Astrocyte (in vitro differentiated cells and primary cell): ENCODE data around the gene MAP4K2. TPM values are rescaled to one million over a fixed set of nuclear protein-coding genes. Genes with fewer than 3 reads are reported as not detected.
"Not testable (repeated sequence)": the region's sequence is repeated elsewhere in the genome, so short reads cannot be mapped to it uniquely, and the experiment has no call there.

Source experiments
- DNase-seq: peaks from one replicate; pipeline ENCODE4 v3.0.0-alpha.2; 2010; ENCODE audit warnings: low read depth
- FAIRE-seq: peaks from 2 replicates; lab custom pipeline; 2011; peaks lifted over from hg19 to GRCh38; lab: Jason Lieb, UNC
- H2AFZ ChIP-seq: 2 replicates; pipeline ENCODE4 v1.6.0; 2012; ENCODE audit warnings: low read depth, low read length, inconsistent platforms
- H3K27ac ChIP-seq: 2 replicates; pipeline ENCODE4 v1.5.1; 2011; ENCODE audit warnings: low read depth, low read length, inconsistent platforms
- H3K27me3 ChIP-seq: 2 replicates; pipeline ENCODE4 v1.6.0; 2011; ENCODE audit warnings: low read length, inconsistent platforms; ENCODE audit not compliant: insufficient read depth
- H3K36me3 ChIP-seq: 2 replicates; pipeline ENCODE4 v1.5.1; 2011; ENCODE audit warnings: low read length, inconsistent platforms; ENCODE audit not compliant: insufficient read depth
- H3K4me1 ChIP-seq: 2 replicates; pipeline ENCODE4 v1.5.1; 2011; ENCODE audit warnings: low read length, inconsistent platforms; ENCODE audit not compliant: insufficient read depth
- H3K4me2 ChIP-seq: 2 replicates; pipeline ENCODE4 v1.6.0; 2012; ENCODE audit warnings: low read length, inconsistent platforms
- H3K4me3 ChIP-seq: 2 replicates; pipeline ENCODE4 v1.5.1; 2011; ENCODE audit warnings: low read depth, mild to moderate bottlenecking, low read length, inconsistent platforms; ENCODE audit not compliant: insufficient read depth
- H3K79me2 ChIP-seq: 2 replicates; pipeline ENCODE4 v1.6.0; 2012; ENCODE audit warnings: mild to moderate bottlenecking, low read length, inconsistent platforms; ENCODE audit not compliant: insufficient read depth
- H3K9ac ChIP-seq: 2 replicates; pipeline ENCODE4 v1.6.0; 2012; ENCODE audit warnings: mild to moderate bottlenecking, low read length, inconsistent platforms
- H3K9me3 ChIP-seq: 2 replicates; pipeline ENCODE4 v1.5.1; 2012; ENCODE audit warnings: low read depth, mild to moderate bottlenecking, low read length, inconsistent platforms; ENCODE audit not compliant: insufficient read depth
- H4K20me1 ChIP-seq: 2 replicates; pipeline ENCODE4 v1.6.0; 2012; ENCODE audit warnings: low read length, inconsistent platforms; ENCODE audit not compliant: insufficient read depth
- H3K27ac Mint-ChIP-seq: one replicate; pipeline ENCODE4 v1.8.0; 2021; ENCODE audit warnings: mild to moderate bottlenecking, mixed read lengths; ENCODE audit not compliant: unreplicated experiment
- H3K27me3 Mint-ChIP-seq: one replicate; pipeline ENCODE4 v1.8.0; 2021; ENCODE audit warnings: low read depth, mixed read lengths; ENCODE audit not compliant: unreplicated experiment
- H3K36me3 Mint-ChIP-seq: one replicate; pipeline ENCODE4 v1.8.0; 2021; ENCODE audit warnings: low read depth, mixed read lengths; ENCODE audit not compliant: unreplicated experiment
- H3K4me1 Mint-ChIP-seq: one replicate; pipeline ENCODE4 v1.8.0; 2021; ENCODE audit warnings: low read depth, mixed read lengths; ENCODE audit not compliant: unreplicated experiment
- H3K4me3 Mint-ChIP-seq: one replicate; pipeline ENCODE4 v1.8.0; 2021; ENCODE audit warnings: mild to moderate bottlenecking, moderate library complexity, mixed read lengths; ENCODE audit not compliant: unreplicated experiment
- H3K9me3 Mint-ChIP-seq: one replicate; pipeline ENCODE4 v1.8.0; 2021; ENCODE audit warnings: mild to moderate bottlenecking, mixed read lengths; ENCODE audit not compliant: unreplicated experiment
- EZH2 ChIP-seq: IDR thresholded peaks from 2 replicates; pipeline ENCODE4 v1.6.1; 2012; ENCODE audit warnings: mild to moderate bottlenecking, low read length, inconsistent platforms; ENCODE audit not compliant: insufficient read depth
- total RNA-seq: library from RNA; stranded (reverse); gene quantifications from 2 replicates; pipeline ENCODE4 v1.2.1, GENCODE V29; 2021
- TF ChIP-seq, protein P1 (sequence below): IDR thresholded peaks from 2 replicates; pipeline ENCODE4 v1.5.1; 2011; ENCODE audit warnings: low read depth, mild to moderate bottlenecking, inconsistent platforms, low read length, moderate library complexity; ENCODE audit not compliant: insufficient read depth

The MAP4K2 gene
- total RNA-seq, 1 donor from 2014 or later, result 11.2 TPM

- H3K27ac ChIP-seq, result no peak overlapping the region
- peaks cover 2% of the 10 kb centered on the region for H3K36me3 Mint-ChIP-seq
- TF ChIP-seq, protein P1, sequence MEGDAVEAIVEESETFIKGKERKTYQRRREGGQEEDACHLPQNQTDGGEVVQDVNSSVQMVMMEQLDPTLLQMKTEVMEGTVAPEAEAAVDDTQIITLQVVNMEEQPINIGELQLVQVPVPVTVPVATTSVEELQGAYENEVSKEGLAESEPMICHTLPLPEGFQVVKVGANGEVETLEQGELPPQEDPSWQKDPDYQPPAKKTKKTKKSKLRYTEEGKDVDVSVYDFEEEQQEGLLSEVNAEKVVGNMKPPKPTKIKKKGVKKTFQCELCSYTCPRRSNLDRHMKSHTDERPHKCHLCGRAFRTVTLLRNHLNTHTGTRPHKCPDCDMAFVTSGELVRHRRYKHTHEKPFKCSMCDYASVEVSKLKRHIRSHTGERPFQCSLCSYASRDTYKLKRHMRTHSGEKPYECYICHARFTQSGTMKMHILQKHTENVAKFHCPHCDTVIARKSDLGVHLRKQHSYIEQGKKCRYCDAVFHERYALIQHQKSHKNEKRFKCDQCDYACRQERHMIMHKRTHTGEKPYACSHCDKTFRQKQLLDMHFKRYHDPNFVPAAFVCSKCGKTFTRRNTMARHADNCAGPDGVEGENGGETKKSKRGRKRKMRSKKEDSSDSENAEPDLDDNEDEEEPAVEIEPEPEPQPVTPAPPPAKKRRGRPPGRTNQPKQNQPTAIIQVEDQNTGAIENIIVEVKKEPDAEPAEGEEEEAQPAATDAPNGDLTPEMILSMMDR, result no peak
- no peak for TF ChIP-seq EZH2
- H3K27me3 Mint-ChIP-seq, result no peaks in the 10 kb centered on the region
- no peak overlapping the region for H3K4me2 ChIP-seq
- DNase-seq, result no peak
- H3K9me3 Mint-ChIP-seq, result no peaks in the 10 kb centered on the region
- no peak overlapping the region for H2AFZ ChIP-seq
- H3K36me3 ChIP-seq, result no peaks in the 10 kb centered on the region
- no peaks in the 10 kb centered on the region for H4K20me1 ChIP-seq
- no peak overlapping the region for H3K4me3 ChIP-seq
- no peaks in the 10 kb centered on the region for H3K27me3 ChIP-seq
- H3K27ac Mint-ChIP-seq, result no peak overlapping the region
- H3K4me1 Mint-ChIP-seq, result no peaks in the 10 kb centered on the region
- no peaks in the 10 kb centered on the region for H3K9me3 ChIP-seq
- no peaks in the 10 kb centered on the region for H3K79me2 ChIP-seq
- no peak overlapping the region for H3K9ac ChIP-seq
- FAIRE-seq, result no peak
- H3K4me1 ChIP-seq, result peaks cover 6% of the 10 kb centered on the region
- no peak overlapping the region for H3K4me3 Mint-ChIP-seq
These were observed 45.3 kb upstream of the MAP4K2 start for GRCh38 chr11:64848214-64848825.

DNA sequence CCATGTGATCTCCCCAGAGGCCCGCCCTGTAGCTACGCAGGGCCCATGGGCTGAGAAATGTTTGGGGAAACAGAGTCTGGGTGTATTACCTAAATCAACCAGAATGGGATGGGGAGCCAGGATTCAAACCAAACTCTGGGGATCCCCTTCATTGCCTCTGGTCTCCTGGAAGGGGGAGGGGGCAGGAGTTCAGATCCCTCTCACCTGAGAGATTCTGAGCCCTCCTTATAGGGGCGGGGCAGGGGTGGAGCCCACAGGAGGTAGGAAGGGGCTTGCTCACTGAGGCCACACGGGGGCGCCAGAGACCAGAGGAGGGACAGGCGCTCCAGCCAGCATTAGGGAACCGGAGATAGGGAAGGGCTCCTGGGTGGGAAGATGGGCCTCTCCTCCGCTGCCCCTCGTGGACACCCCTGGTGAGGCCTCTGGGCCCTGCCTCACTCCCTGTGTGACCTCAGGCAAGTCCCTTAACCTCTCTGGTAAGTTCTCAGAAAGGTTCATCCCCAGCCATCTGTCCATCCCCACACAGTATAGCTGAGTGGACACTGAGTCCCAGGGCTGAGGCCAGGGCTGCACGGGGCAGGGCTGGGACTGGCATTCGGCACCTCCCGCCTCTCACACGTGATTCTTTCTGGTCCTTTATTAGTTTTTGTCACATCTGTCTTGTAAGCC, 44.1 kb upstream of the MAP4K2 start:
- no peak for TF ChIP-seq EZH2
- TF ChIP-seq, protein P1, result peak; percentile 65
- Histone ChIP-seq H3K27ac (no peak overlapping the region), H2AFZ (no peak overlapping the region), H3K4me2 (no peak overlapping the region), H3K27me3 (no peaks in the 10 kb centered on the region), H3K9ac (no peak overlapping the region), H4K20me1 (no peaks in the 10 kb centered on the region), H3K4me3 (no peak overlapping the region), H3K9me3 (no peaks in the 10 kb centered on the region), H3K4me1 (peaks cover 11% of the 10 kb centered on the region), H3K36me3 (no peaks in the 10 kb centered on the region), H3K79me2 (no peaks in the 10 kb centered on the region)
- Mint-ChIP-seq H3K36me3 (no peaks in the 10 kb centered on the region), H3K27ac (no peak overlapping the region), H3K4me3 (no peak overlapping the region), H3K9me3 (no peaks in the 10 kb centered on the region), H3K27me3 (no peaks in the 10 kb centered on the region), H3K4me1 (peaks cover 5% of the 10 kb centered on the region)
- peak; percentile 47 for DNase-seq
- no peak for FAIRE-seq

GRCh38 chr11:64845776-64846129, 42.7 kb upstream of the MAP4K2 start:
- H3K27ac ChIP-seq, FAIRE-seq, H3K4me2 ChIP-seq, H3K79me2 ChIP-seq, H3K27me3 Mint-ChIP-seq, H3K4me3 Mint-ChIP-seq, DNase-seq, H3K9me3 ChIP-seq, H3K9me3 Mint-ChIP-seq, H3K27ac Mint-ChIP-seq, H4K20me1 ChIP-seq, H3K36me3 Mint-ChIP-seq, H3K9ac ChIP-seq, H3K4me1 Mint-ChIP-seq, H3K4me3 ChIP-seq, H3K36me3 ChIP-seq, H3K4me1 ChIP-seq, H2AFZ ChIP-seq, H3K27me3 ChIP-seq: not testable (repeated sequence)
